A549 treated with Hydrocortisone at 1 μM for 4 hours (cell line): Measurements from ENCODE around the gene SULT2B1. TPM values are rescaled to one million over a fixed set of nuclear protein-coding genes. Genes with fewer than 3 reads are reported as not detected.

ENCODE experiments used
- total RNA-seq: library from RNA; stranded (reverse); fragments of 200-300 nt; extraction: Qiagen RNA extraction; gene quantifications from 5 replicates; pipeline ENCODE4 v1.2.3, GENCODE V29; 2022

SULT2B1 gene
- 12.0 to 17.5 TPM (median 14.0 TPM) in 5 replicates for total RNA-seq

DNA sequence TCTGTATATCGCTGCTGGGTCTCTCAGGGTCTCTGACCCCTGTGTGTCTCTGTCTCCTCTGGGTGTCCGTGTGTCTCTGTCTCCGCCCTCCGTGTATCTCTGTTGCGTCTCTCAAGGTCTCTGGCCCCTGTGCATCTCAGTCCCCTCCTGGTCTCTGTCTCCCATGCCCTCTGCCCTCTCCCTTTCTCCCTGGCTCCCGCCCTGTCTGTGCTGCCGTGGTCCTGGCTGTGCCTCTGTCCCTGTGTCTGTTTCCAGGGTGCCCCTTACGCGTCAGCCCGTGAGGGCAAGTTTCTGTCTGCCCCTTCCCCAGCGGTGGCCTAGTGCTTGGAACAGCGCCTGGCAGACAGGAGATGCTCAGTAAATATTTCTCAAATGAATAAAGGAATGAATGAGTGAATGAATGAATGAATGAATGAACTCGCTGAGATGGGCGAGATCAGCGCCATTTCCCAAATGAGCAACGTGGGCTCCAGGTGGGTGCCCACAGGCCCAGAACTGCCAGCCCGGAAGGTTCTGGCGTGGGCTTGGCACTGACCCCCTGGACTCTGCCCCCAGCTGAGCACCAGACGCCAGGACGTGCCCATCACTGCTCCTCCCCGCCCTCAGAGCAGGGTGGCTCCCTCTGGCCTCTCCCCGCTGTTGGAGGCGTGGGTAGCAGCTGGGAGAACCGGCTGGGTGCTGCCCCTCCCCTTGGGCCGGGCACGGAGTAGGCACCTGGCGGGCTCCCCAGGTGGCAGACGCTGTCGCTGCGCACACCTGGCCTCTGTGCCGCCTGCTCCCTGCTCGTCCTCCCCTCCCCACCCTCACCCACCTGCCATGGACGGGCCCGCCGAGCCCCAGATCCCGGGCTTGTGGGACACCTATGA lies at the start of gene SULT2B1:
Gene SULT2B1, plus strand, starts transcription at position 736 of the 866 bp plus-strand sequence. Its CDS starts 81 bp downstream, at position 817.

DNA sequence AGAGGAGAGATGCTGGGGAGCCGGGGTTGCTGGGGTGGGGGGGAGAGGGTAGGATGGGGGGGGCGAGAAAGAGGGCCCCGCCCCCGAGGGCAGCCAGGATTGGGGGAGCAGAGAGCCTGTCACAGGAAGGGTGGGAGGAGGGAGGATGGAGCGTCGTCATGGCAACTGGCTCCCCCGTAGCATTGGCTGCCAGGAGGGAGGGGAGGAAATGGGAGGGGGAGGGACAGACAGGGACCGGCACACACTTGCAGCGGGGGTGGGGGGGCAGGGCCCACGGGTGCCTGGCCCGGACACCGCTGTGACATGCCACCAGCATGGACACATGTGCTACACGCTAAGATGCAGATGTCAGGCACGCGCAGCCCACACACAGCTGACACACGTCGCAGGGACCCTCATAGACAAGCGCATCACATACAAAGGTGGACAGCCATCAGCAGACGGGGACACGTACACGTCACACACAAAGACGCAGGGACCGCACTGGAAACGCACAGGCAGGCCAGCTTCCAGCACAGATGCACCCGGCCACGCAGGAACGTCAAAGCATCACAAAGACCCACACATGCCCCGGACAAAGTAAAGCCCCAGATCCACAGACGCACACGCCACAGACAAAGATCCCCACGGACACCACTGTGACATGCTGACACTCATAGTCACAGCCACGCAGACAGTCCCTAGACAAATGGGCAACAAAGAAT lies 40.0 kb upstream of the SULT2B1 start, which contains the start of gene LMTK3:
Gene LMTK3, minus strand, starts transcription at position 36 of the 704 bp plus-strand sequence. CDS start 259 bp downstream, outside the sequence.

GRCh38 chr19:48606463-48607358 lies 54.7 kb downstream of the SULT2B1 start, which contains the start of gene SPACA4:
SPACA4 (plus strand) TSS chr19:48606742; CDS start chr19:48606979, 237 bp downstream.

GRCh38 chr19:48614436-48615230 lies 62.7 kb downstream of the SULT2B1 start, which contains the start of gene FAM83E:
FAM83E (minus strand) TSS chr19:48615076; CDS start chr19:48613372, 1,704 bp downstream.

DNA sequence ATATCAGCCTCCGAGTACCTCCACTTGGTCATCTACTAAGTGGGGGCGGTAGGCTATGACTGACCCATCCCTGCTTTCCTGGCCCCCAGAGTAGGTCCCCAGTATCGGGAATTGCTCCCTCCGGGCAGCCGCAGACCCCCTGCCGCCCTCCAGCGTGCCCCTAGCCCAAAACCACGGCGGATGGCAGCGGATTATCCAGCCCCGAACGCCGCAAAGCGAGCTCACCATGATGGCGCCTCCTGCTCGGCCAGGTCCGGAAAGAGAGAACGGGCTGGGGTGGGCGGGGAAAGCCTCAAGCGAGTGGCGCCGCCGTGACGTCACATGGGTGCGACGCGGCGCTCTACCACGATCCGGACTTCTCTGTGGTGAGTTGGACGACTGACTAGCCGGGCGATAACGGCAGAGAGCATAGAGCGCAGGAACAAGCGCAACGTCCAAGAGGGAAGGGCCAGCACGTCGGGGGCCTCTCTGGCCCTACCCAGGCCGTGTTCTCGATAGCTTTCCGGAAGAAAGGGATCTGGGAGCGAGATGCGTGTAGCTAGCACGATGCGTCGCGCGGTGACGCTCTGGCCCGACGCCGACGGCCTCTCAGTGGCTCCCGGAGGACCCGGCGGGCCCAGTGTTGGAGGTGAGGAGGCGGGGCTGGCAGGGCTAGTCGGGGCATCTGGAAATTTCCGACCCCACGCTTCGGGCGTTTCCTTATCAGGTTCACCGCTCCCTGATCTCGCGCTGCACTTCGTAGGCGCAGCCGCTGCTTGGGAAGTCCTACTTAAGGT lies 67.1 kb downstream of the SULT2B1 start, which contains the start of the genes RPL18 and SPHK2:
Gene RPL18, minus strand, starts transcription at position 263 of the 776 bp plus-strand sequence. Its CDS starts 35 bp downstream, at position 228.
Gene SPHK2, plus strand, starts transcription at position 591 of the 776 bp plus-strand sequence. CDS start 1,009 bp downstream, outside the sequence.

DNA sequence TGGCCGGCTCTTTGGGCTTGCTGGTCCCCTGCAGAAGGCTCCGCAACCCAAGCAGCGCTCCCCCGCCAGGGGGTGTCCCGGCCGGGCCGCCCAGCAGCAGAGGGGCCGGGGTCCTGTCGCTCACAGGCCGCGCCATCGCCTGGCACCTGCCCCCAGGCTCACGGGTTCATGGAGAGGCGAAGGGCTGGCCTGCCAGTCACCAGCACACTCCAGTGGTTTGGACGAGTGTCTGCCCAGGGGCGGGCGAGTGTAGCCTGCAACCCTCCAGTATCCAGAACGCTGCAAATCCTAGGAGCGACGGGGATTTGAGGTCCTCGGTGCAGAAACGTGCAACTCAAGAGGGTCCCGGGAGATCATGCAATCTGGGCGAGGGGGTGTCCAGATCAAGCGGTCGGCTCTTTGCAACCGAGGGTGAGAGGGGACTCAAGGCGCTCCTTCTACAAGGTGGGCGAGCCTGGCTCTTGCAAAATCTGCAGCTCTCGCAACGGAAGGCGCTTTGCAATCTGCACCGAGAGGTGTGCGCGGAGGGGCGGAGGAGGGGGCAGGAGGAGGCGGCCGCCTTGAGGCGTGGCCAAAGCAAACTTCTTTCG lies 85.0 kb downstream of the SULT2B1 start, which contains the start of gene DBP:
Gene DBP, minus strand, starts transcription at position 521 of the 590 bp plus-strand sequence. Its CDS starts 385 bp downstream, at position 136.

GRCh38 chr19:48646001-48646721 lies 94.2 kb downstream of the SULT2B1 start, which contains the start of gene CA11:
CA11 (minus strand) TSS chr19:48646187; CDS start chr19:48645632, 555 bp downstream.

Other genes with a start within 250 kb of the SULT2B1 start
- gene EMP3, start 226.6 kb upstream of the SULT2B1 start, total RNA-seq, result 365 to 468 TPM (median 427 TPM) in 5 replicates
- 2.9 to 5.3 TPM (median 4.3 TPM) in 5 replicates for gene TMEM143, start 188.2 kb upstream of the SULT2B1 start, total RNA-seq
- 0.93 to 3.6 TPM (median 3.1 TPM) in 5 replicates for gene SYNGR4, start 187.8 kb upstream of the SULT2B1 start, total RNA-seq
- gene KDELR1, start 160.6 kb upstream of the SULT2B1 start, total RNA-seq, result 389 to 432 TPM (median 425 TPM) in 5 replicates
- gene GRIN2D, start 158.5 kb upstream of the SULT2B1 start, total RNA-seq, result 6.5 to 8.9 TPM (median 7.6 TPM) in 5 replicates
- gene GRWD1, start 106.2 kb upstream of the SULT2B1 start, total RNA-seq, result 108 to 129 TPM (median 110 TPM) in 5 replicates
- gene KCNJ14, start 96.6 kb upstream of the SULT2B1 start, total RNA-seq, result 0.93 to 2.0 TPM (median 1.1 TPM) in 5 replicates
- gene CYTH2, start 82.8 kb upstream of the SULT2B1 start, total RNA-seq, result 54.5 to 64.5 TPM (median 61.2 TPM) in 5 replicates
- gene LMTK3, start 40.3 kb upstream of the SULT2B1 start, total RNA-seq, result 2.7 to 5.6 TPM (median 4.5 TPM) in 5 replicates
- not detected in 5 replicates for gene SPACA4, start 54.6 kb downstream of the SULT2B1 start, total RNA-seq
- gene FAM83E, start 62.9 kb downstream of the SULT2B1 start, total RNA-seq, result 0.10 to 0.36 TPM (median 0.15 TPM) in 5 replicates
- 3,143 to 3,491 TPM (median 3,212 TPM) in 5 replicates for gene RPL18, start 67.0 kb downstream of the SULT2B1 start, total RNA-seq
- gene SPHK2, start 67.3 kb downstream of the SULT2B1 start, total RNA-seq, result 12.5 to 17.2 TPM (median 14.5 TPM) in 5 replicates
- 1.6 to 2.3 TPM (median 1.8 TPM) in 5 replicates for gene DBP, start 85.2 kb downstream of the SULT2B1 start, total RNA-seq
- 6.7 to 12.0 TPM (median 10.7 TPM) in 5 replicates for gene CA11, start 94.0 kb downstream of the SULT2B1 start, total RNA-seq
- 0.12 to 0.20 TPM (median 0.16 TPM) in 5 replicates for gene NTN5, start 120.8 kb downstream of the SULT2B1 start, total RNA-seq
- gene FUT2, start 143.8 kb downstream of the SULT2B1 start, total RNA-seq, result not detected in 5 replicates
- 0.23 to 0.53 TPM (median 0.43 TPM) in 5 replicates for gene MAMSTR, start 167.6 kb downstream of the SULT2B1 start, total RNA-seq
- gene RASIP1, start 188.4 kb downstream of the SULT2B1 start, total RNA-seq, result 0.31 to 0.66 TPM (median 0.43 TPM) in 5 replicates
- not detected in 5 replicates for gene IZUMO1, start 194.7 kb downstream of the SULT2B1 start, total RNA-seq
- gene FUT1, start 200.5 kb downstream of the SULT2B1 start, total RNA-seq, result 0.10 to 0.16 TPM (median 0.12 TPM) in 5 replicates
- gene FGF21, start 203.4 kb downstream of the SULT2B1 start, total RNA-seq, result not detected in 5 replicates